ENCODE measurements around the gene PARL.

The PARL gene

GRCh38 chr3:183845608-183846288 is 38.9 kb downstream of the PARL start:
- DNase-seq, result no peak

DNA sequence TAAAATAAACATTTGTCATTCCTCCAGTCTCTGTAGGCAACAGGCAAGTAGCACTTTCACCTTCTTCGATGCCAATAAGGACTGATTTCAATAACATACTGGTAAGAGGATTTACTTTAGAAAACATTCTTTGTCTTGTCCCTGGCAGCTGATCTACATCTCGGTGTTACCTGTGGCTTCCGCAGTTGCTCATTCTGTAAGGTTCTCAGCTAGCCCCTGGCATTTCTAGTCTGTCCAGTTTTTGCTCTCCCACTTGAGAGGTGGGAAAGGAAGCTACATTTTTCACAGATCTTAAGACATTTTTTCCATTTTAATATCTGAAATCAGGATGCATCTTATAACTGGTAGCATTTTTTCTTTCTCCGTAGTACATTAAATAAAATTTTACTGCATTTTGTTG is 39.6 kb downstream of the PARL start:
- DNase-seq, result no peak

DNA sequence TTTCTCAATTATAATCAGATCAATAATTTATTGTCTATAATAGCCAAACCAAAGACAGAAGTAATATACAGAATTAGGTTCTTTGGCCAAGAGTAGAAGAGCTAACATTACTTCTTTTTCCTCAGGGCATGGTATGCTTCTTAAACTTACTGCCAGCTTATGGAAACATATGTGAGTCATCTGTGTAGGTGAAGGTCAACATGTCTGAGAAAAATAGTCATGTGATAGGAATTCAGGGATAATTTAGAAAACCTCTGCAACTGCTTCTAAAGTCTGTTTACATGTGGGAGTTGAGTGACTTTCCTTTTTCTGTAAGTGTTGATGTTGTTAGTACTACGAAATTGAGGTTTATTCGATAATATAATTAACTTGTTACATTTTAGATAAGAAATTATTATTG is 40.1 kb downstream of the PARL start:
- DNase-seq, result no peak

DNA sequence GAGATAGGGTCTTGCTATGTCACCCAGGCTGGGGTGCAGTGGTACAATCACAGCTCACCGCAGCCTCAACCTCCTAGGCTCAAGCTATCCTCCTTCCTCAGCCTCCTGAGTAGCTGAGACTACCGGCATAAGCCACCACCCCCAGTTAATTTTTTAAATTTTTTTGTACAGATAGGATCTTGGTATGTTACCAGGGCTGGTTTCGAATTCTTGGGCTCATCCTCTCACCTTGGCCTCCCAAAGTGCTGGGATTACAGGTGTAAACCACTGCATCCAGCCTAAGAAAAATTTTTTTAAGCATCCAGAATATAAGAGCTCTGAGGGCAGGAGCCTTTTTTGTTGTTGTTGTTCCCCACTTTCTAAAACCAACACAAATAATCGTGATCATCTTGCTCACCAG is 44.9 kb downstream of the PARL start:
- DNase-seq, result no peak

DNA sequence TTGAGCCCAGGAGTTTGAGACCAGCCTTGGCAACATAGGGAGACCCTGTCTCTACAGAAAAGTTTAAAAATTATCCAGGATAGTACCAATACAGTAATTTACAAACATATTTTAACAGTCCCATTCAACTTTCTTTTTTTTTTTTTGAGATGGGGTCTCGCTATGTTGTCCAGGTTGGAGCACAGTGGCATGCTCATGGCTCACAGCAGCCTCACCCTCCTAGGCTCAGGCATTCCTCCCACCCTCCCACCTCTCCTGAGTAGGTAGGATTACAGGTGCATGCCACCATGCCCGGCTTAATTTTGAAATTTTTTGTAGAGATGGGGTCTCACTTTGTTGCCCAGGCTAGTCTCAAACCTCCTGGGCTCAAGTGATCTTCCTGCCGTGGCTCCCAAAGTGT is 46.8 kb downstream of the PARL start:
- no peak for DNase-seq

DNA sequence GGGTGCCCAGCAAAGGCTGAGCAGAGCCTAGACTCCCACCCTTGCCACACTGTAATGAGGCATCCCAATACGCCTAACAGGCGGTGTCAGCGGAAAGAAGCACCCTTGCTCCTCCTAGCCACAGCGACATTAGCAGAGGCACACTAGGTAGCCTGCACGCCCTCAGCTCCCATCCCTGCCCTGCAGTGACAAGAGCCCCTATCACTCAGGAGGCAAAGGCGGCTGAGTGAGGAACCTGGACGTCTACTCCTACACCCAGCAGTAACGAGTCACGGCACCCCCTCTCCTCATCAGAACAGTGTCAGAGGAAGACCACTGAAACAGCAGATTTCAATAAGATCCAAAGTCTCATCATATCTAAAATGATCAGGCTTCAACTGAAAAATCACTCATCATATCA is 47.3 kb downstream of the PARL start:
- no peak for DNase-seq

DNA sequence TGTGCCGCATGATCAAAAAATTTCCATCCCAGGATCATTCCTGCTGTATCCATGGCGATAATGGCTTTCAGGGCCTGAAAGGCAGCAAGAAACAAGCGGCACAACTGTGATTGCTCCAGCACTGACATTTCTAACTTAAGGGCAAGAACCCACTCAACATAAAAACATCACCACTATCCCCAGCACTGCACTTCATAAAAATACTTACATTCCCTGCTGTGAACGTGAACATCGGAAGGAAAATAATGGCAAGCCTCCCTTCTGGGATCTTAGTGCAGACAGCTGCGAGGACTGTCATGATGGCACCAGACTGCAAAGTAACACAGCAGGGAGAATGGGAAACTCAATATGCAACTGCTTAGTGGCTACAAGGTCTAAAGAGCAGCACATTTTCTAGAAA is 51.2 kb downstream of the PARL start:
- DNase-seq, result no peak

DNA sequence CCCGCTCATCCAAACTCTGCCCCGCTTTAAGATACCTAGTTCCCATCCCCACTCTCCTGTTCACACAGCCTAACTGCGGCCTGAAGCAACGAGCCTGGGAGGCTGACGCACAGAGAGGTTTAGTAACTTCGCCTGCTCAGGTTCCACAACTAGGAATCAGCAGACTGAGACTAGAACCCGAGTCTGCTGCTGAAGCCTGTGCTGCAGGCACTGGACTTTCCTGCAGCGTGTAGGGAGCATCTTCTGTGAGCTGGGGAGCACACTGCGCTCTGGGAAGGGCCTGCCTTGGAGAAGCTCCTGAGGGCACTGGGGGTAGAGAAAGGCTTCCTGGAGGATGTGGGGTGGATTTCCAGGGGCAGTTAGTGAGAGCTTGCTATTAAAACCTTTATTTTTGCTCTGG is 54.5 kb downstream of the PARL start:
- DNase-seq, result no peak

DNA sequence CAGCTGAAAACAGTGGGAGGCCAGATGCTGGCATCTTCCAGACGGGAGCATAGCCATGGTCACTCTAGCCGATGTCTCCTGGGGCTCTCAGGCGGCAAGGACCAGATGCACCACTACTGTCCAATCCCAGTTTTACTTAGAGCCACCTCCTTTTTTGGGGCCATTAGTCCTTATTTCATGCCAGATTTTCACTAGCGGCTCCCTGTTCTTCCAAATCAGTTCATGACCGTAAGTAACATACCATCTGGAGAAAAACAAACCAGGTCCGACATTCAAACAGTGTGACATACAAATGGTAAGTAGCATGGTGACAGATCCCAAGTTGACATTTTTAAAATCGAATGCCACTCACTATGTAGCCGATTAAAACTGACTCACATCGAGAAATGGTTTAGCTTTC is 55.2 kb downstream of the PARL start:
- DNase-seq, result no peak

DNA sequence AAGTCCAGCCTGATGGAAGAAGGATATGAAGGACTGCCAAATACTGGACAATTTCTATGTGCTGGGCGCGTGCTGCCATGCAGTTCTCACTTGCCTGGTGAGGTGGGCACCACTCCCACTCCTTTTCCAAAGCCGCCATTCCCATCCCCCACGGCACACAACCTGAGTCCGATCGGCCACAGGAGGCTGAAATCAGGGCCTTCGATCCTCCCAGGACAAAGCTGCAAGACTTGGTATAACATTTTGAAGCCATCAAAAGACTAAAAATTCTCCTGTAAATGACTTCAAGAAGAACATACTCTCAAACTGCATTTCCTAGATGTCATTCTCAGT is 56.2 kb downstream of the PARL start:
- DNase-seq, result no peak

- no peak for DNase-seq
These were observed 56.7 kb downstream of the PARL start for GRCh38 chr3:183827809-183828537.

- no peak for DNase-seq
These were observed 58.0 kb downstream of the PARL start for GRCh38 chr3:183826448-183827250.

DNA sequence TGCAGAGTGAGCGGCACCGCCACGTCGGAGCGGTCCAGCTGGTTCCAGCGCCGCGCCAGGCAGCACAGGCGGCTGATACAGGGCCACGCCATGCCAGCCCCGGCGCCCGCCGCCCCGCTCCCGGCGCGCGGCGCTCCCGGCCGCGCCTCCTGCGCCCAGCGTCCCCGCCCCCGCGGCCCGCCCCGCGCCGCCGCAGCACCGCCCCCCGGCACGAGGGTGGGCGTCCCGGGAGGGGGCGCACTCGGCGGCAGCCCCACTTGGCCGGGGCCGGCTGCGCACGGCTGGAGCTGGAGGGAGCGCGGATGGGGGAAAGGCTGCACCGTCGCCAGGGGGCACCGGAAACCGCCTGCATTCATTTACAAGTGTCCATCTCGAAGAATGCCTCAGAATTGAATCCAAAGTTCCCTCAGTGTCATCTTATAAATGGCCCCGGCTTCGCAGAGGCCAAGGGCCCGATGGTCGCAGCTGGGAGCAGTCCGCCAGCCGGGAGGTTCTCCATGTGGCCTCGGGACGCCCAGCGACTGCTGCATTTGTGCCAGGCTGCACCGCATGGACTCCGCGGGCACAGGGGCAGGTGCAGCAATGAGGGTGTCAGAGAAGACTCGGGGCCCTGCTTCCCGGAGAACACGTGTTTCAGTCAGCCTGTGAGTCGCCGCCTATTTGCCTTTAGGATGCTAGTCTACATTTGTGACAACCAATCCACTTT is 59.1 kb downstream of the PARL start, which contains the start of gene MAP6D1:
Gene MAP6D1, minus strand, starts transcription at position 122 of the 706 bp plus-strand sequence. Its CDS starts 30 bp downstream, at position 92.
- no peak for DNase-seq

DNA sequence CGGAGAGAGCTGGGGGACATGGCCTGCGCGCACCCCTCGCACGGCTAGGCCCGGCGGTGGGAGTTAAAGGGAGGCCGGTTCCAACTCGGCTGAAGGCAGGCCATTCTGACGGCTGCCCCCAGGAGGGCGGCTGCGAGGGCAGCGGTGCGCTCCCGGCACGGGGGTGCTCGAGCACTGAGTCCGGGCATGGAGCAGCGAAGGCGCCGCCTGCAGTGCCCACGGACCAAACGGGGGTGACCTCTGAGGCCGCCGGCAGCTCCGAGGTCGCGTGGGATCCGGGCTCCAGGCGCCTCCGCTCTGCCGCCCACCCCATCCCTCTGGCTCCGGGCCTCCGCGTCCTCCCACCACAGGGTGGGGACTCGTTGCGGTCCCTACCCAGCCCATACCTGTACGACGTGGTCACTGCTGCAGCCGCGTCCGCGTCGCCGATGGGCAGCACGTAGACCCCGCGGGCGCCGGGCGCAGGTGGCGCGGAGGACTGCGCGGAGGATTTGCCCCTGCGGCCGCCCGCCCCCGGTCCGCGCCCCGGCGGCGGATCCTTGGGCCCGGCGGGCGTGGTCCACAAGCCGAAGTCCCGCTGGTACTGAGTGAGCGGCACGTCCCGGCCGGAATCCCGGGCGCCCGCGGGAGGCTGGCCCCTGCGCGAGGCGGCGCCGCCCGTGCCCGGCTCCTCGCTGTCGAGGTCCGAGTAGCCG is 59.8 kb downstream of the PARL start:
- no peak for DNase-seq

DNA sequence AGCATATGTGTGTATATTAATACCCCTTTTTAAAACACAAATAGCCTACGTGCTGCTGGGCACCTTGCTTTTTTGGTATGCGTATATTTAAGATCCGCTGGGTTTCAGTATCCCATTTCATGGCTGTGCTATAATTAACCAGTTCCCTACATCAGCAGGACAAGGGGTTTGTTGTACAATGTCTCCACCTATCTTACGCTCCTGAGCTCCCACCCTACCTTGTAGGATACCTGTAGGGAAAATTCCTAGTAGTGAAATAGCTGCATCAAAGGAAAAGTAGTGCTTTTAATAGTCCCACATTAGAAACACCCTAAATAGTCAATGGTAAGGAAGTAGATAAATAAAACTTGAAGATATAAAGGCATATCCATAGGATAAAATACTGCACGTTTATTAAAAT is 60.7 kb downstream of the PARL start:
- DNase-seq, result no peak

- DNase-seq, result no peak
These were observed 62.0 kb downstream of the PARL start for GRCh38 chr3:183822631-183823030.

DNA sequence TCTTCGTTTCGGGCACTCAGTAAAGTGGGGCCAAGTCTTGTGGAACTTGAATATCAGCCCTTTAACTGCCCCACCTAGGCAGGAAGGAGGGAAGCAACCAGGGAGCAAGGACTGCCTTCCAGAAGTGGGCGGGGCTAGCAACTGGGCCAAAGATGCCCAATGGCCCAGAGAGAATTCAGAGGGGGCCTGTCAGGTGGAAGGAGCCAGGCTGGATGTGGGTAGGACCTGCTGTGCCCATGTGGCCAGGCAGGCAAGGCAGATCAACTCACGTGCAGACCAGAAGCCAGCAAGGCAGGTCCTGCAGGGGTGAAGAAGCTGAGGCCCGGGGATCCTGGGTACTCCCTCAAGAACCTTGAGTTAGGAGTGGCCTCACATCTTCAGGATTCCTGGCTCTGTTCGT is 64.8 kb downstream of the PARL start:
- no peak for DNase-seq

DNA sequence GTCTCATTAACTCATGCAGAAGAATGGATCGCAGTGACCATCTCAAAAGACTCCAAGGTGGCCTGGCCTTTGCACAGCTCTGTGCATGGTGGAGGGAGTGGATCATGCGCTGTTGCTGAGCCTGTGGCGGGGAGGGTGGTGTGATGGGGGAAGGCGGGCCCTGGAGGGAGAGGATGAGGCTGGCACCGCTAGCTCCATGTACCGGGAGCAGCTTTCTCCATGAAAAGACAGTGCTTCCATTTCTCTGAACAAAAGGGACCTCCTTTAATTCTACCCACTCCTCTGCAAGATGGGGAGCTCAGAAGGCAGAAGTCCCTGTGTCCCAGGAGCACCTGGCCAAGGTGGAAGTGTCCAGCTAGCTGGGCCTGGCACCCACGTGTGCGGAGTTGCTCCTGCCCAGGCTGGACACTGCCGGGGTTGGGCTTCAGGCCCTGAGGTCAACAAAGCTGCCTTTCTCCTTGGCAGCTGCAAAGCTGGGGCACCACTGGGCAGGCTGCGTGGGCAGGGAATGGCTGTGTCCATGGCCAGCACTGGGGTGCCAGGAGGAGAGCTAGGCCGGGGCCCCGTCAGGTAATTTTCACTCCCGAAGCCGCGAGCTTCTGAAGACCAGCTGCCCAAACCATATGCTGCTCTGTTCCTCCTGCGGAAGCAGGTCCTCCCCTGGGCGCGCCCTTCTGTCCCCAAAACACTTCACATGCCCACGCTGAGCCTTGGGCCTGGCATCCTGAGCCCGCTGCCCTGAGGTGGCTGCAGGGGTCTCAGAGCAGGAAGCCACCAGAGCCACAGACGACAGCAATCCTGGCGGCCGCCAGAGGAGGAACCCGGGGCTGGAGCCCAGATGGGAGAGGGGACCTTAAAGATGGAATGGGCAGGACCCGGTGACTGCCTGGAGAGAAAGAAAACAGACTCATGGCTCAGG is 65.7 kb downstream of the PARL start:
- DNase-seq, result no peak

GRCh38 chr3:183818041-183818620 is 66.5 kb downstream of the PARL start:
- DNase-seq, result no peak

DNA sequence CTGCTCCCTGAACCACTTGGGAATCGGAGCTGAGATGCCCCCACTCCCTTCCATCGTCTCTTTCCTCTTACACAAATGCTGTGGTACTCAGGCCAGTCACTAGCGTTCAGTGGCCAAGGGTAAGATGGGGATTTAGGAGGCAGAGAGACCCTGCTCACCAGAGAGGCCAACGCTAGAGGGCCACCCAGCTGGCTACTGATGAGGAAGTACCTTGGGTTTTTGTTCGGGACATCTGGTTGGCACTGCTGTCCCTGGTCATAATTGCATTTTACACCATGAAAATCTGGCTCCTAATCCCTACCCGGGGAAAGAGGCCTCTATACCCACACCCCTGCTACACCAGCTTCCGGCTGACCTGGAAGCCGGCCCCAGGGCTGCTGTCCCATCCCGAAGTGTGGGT is 67.0 kb downstream of the PARL start:
- DNase-seq, result no peak

Measured in RPMI8226 (cell line).